Measurements from ENCODE around the gene QRFPR. TPM values are rescaled to one million over a fixed set of nuclear protein-coding genes. Genes with fewer than 3 reads are reported as not detected.
"Not testable (repeated sequence)": the region's sequence is repeated elsewhere in the genome, so short reads cannot be mapped to it uniquely, and the experiment has no call there.

The QRFPR gene
- total RNA-seq (ENCODE audit: insufficient read depth, low replicate concordance): not detected

- no peak for DNase-seq (ENCODE audit: low spot score)
Observed at GRCh38 chr4:121380776-121381462, at the start of gene QRFPR. Gene QRFPR (minus strand): TSS chr4:121381018. CDS start chr4:121380647, 371 bp downstream.

- no peak for DNase-seq (ENCODE audit: low spot score)
Observed at GRCh38 chr4:121428721-121429120, 47.9 kb upstream of the QRFPR start.

GRCh38 chr4:121421594-121421993, 40.8 kb upstream of the QRFPR start:
- no peak for DNase-seq (ENCODE audit: low spot score)

- DNase-seq (ENCODE audit: low spot score): no peak
Observed at GRCh38 chr4:121411151-121411744, 30.4 kb upstream of the QRFPR start.

GRCh38 chr4:121408567-121408966, 27.7 kb upstream of the QRFPR start:
- DNase-seq (ENCODE audit: low spot score): not testable (repeated sequence)

GRCh38 chr4:121400632-121401031, 19.8 kb upstream of the QRFPR start:
- no peak for DNase-seq (ENCODE audit: low spot score)

GRCh38 chr4:121397941-121398601, 17.3 kb upstream of the QRFPR start:
- DNase-seq (ENCODE audit: low spot score): no peak

- no peak for DNase-seq (ENCODE audit: low spot score)
Observed at GRCh38 chr4:121397434-121397833, 16.6 kb upstream of the QRFPR start.

GRCh38 chr4:121392426-121393086, 11.7 kb upstream of the QRFPR start:
- no peak for DNase-seq (ENCODE audit: low spot score)

GRCh38 chr4:121390335-121390734, 9.5 kb upstream of the QRFPR start:
- DNase-seq (ENCODE audit: low spot score): no peak

GRCh38 chr4:121379276-121379675, 1.5 kb downstream of the QRFPR start:
- DNase-seq (ENCODE audit: low spot score): no peak

GRCh38 chr4:121377076-121377475, 3.7 kb downstream of the QRFPR start:
- no peak for DNase-seq (ENCODE audit: low spot score)

- DNase-seq (ENCODE audit: low spot score): no peak
Observed at GRCh38 chr4:121376556-121376955, 4.3 kb downstream of the QRFPR start.

- DNase-seq (ENCODE audit: low spot score): no peak
Observed at GRCh38 chr4:121376097-121376496, 4.7 kb downstream of the QRFPR start.

- DNase-seq (ENCODE audit: low spot score): no peak
Observed at GRCh38 chr4:121375262-121375661, 5.6 kb downstream of the QRFPR start.

- no peak for DNase-seq (ENCODE audit: low spot score)
Observed at GRCh38 chr4:121373841-121374240, 7.0 kb downstream of the QRFPR start.

- peak; percentile 33 for DNase-seq (ENCODE audit: low spot score)
Observed at GRCh38 chr4:121370729-121371325, 10.0 kb downstream of the QRFPR start.

- DNase-seq (ENCODE audit: low spot score): no peak
Observed at GRCh38 chr4:121360495-121360894, 20.3 kb downstream of the QRFPR start.

- DNase-seq (ENCODE audit: low spot score): peak; percentile 25
Observed at GRCh38 chr4:121358473-121358872, 22.3 kb downstream of the QRFPR start.

- DNase-seq (ENCODE audit: low spot score): no peak
Observed at GRCh38 chr4:121353213-121353612, 27.6 kb downstream of the QRFPR start.

GRCh38 chr4:121344098-121344497, 36.7 kb downstream of the QRFPR start:
- no peak for DNase-seq (ENCODE audit: low spot score)

- DNase-seq (ENCODE audit: low spot score): no peak
Observed at GRCh38 chr4:121340247-121340646, 40.6 kb downstream of the QRFPR start.

Measured in umbilical cord (tissue), 2 donors.